GM12878 (cell line): Measurements from ENCODE around the gene RBKS. TPM values are rescaled to one million over a fixed set of nuclear protein-coding genes. Genes with fewer than 3 reads are reported as not detected.

ENCODE experiments used
- ATAC-seq: fragments of 200-7000 bp; cut with Tn5 transposase; 3 replicates; pipeline ENCODE4 v1.9.1; 2020; ENCODE audit warnings: mild to moderate bottlenecking, moderate library complexity
- BruUV-seq: library from RNA; stranded (reverse); fragments of 400-500 nt; replicated peaks from 2 replicates; lab custom pipeline; 2021; lab: Mats Ljungman, UMichigan
- CTCF ChIA-PET: fragments of 300-600 bp; sonication (Branson Sonifier 250); formaldehyde crosslinking; extraction: SDS; loops from one replicate; lab custom pipeline; 2021; ENCODE audit warnings: inconsistent platforms; lab: Yijun Ruan, JAX
- POLR2A ChIA-PET: fragments of 350-600 bp; formaldehyde crosslinking; extraction: SDS; loops from one replicate; lab custom pipeline; 2021; ENCODE audit warnings: inconsistent platforms; lab: Charles Lee
- RAD21 ChIA-PET: fragments of 300-600 bp; sonication (Branson Sonifier 250); formaldehyde crosslinking; loops from one replicate; lab custom pipeline; 2023; ENCODE audit warnings: antibody characterized with exemption; ENCODE audit not compliant: unreplicated experiment; lab: Charles Lee
- SMC1A ChIA-PET: fragments of 300-600 bp; sonication (Branson Sonifier 250); formaldehyde crosslinking; loops from one replicate; lab custom pipeline; 2023; ENCODE audit not compliant: unreplicated experiment, uncharacterized antibody; lab: Charles Lee
- DNase-seq: peaks from one replicate; pipeline ENCODE4 v3.0.0-alpha.2; 2011; ENCODE audit warnings: low read depth, low spot score
- FAIRE-seq: peaks from 3 replicates; lab custom pipeline; 2011; peaks lifted over from hg19 to GRCh38; lab: Jason Lieb, UNC
- H2AFZ ChIP-seq: 2 replicates; pipeline ENCODE4 v1.6.0; 2011; ENCODE audit warnings: low read depth, low read length, control low read depth; ENCODE audit not compliant: control insufficient read depth
- H3K27ac ChIP-seq: 2 replicates; pipeline ENCODE4 v1.5.1; 2011; ENCODE audit warnings: control low read depth; ENCODE audit not compliant: control insufficient read depth, insufficient read depth
- H3K27me3 ChIP-seq, 2 experiments: replicated peaks in 1 of 2; 2 replicates each; pipeline versions ENCODE4 v1.6.0 to v1.6.1; 2011; ENCODE audit warnings: low read length in 1 of 2; ENCODE audit not compliant: control insufficient read depth in 2 of 2, insufficient read depth in 2 of 2
- H3K36me3 ChIP-seq, 2 experiments: 2 replicates each; pipeline ENCODE4 v1.5.1; 2011; ENCODE audit warnings: low read length in 1 of 2; ENCODE audit not compliant: control insufficient read depth in 2 of 2, insufficient read depth in 2 of 2
- H3K4me1 ChIP-seq: 2 replicates; pipeline ENCODE4 v1.6.1; 2011; ENCODE audit warnings: mild to moderate bottlenecking, low read length, moderate library complexity, mixed read lengths; ENCODE audit not compliant: control insufficient read depth, insufficient read depth
- H3K4me2 ChIP-seq: 2 replicates; pipeline ENCODE4 v1.6.0; 2011; ENCODE audit warnings: control low read depth; ENCODE audit not compliant: control insufficient read depth, insufficient read depth
- H3K4me3 ChIP-seq: fragments of 200-600 bp; sonication (generic); 2 replicates; pipeline ENCODE4 v1.5.1; 2016
- H3K79me2 ChIP-seq: 2 replicates; pipeline ENCODE4 v1.6.0; 2011; ENCODE audit warnings: low read length; ENCODE audit not compliant: control insufficient read depth, insufficient read depth
- H3K9ac ChIP-seq: 2 replicates; pipeline ENCODE4 v1.8.0; 2011; ENCODE audit warnings: low read length, control low read depth, mixed read lengths; ENCODE audit not compliant: control insufficient read depth, insufficient read depth
- H3K9me3 ChIP-seq: replicated peaks from 3 replicates; pipeline ENCODE4 v1.5.1; 2011; ENCODE audit warnings: mild to moderate bottlenecking, low read length; ENCODE audit not compliant: control insufficient read depth, insufficient read depth
- H4K20me1 ChIP-seq: 2 replicates; pipeline ENCODE4 v1.6.0; 2011; ENCODE audit not compliant: control insufficient read depth, insufficient read depth
- BMI1 ChIP-seq: fragments of 450-650 bp; IDR thresholded peaks from 2 replicates; pipeline ENCODE4 v1.6.1; 2016; ENCODE audit warnings: mild to moderate bottlenecking, moderate library complexity, borderline replicate concordance
- EZH2 ChIP-seq: IDR thresholded peaks from 2 replicates; pipeline ENCODE4 v1.6.1; 2012; ENCODE audit warnings: low read depth, mild to moderate bottlenecking, control low read depth, inconsistent platforms, low read length, borderline replicate concordance; ENCODE audit not compliant: control insufficient read depth
- HCFC1 ChIP-seq: fragments of 150-350 bp; IDR thresholded peaks from 2 replicates; pipeline ENCODE4 v1.6.1; 2014; ENCODE audit warnings: low read length
- HDAC6 ChIP-seq: fragments of 200-600 bp; sonication (generic); IDR thresholded peaks from one replicate; pipeline ENCODE4 v1.8.0; 2017; ENCODE audit warnings: antibody characterized with exemption; ENCODE audit not compliant: unreplicated experiment
- MTA3 ChIP-seq: IDR thresholded peaks from 2 replicates; pipeline ENCODE4 v1.6.1; 2012; ENCODE audit warnings: low read length, inconsistent platforms, borderline replicate concordance
- RAD51 ChIP-seq: fragments of 450-650 bp; IDR thresholded peaks from 2 replicates; pipeline ENCODE4 v1.6.1; 2016; ENCODE audit warnings: moderate library complexity, mild to moderate bottlenecking, inconsistent platforms
- ZNF207 ChIP-seq: fragments of 450-650 bp; IDR thresholded peaks from 2 replicates; pipeline ENCODE4 v1.6.1; 2014; ENCODE audit warnings: antibody characterized with exemption, mild to moderate bottlenecking, borderline replicate concordance
- WGBS: methylation state at CpG from one replicate; pipeline ENCODE4 v1.1.6; 2016; ENCODE audit warnings: low lambda C conversion rate; ENCODE audit not compliant: insufficient replicate concordance, insufficient coverage; ENCODE audit errors: missing lambda C conversion rate; 5-methylcytosine and 5-hydroxymethylcytosine counted together
- in situ Hi-C: fragments of 300-500 bp; cut with MboI; formaldehyde crosslinking; loops from 9 replicates; pipeline ENCODE4 v1.14.3; 2018; ENCODE audit warnings: mixed read lengths
- intact Hi-C: fragments of 100-400 bp; cut with micrococcal nuclease; formaldehyde crosslinking; loops from one replicate; pipeline ENCODE4 v1.14.2; 2022; ENCODE audit not compliant: unreplicated experiment
- polyA plus RNA-seq, 11 experiments: library from polyadenylated mRNA; depleted of rRNA in 4 of 11; unstranded in 6 of 11; stranded (reverse) in 5 of 11; fragments of >200 nt; fragmentation: Nextera tagmentation in 4 of 11; fragmentation: Illumina TruSeq in 1 of 11; extraction: Ambion mirVana in 4 of 11; extraction: Trizol in 1 of 11; gene quantifications; 1 replicate in 1 of 11; 2 replicates in 10 of 11; pipeline versions ENCODE4 v1.2.1 to v1.2.3, GENCODE V29; 2011 to 2016; ENCODE audit warnings: inconsistent platforms in 2 of 11, missing spikeins in 2 of 11, low read depth in 1 of 11
- total RNA-seq, 4 experiments: library from RNA; depleted of rRNA in 3 of 4; stranded (reverse); fragments of >200 nt in 3 of 4; fragmentation: Illumina TruSeq in 1 of 4; extraction: Trizol in 1 of 4; gene quantifications; 2 replicates each; pipeline versions ENCODE4 v1.2.1 to v1.2.3, GENCODE V29; 2013 to 2021
- TF ChIP-seq, protein P1 (sequence below): IDR thresholded peaks from 2 replicates; pipeline ENCODE4 v1.6.1; 2011; ENCODE audit warnings: low read depth, mild to moderate bottlenecking, low read length, moderate library complexity, borderline replicate concordance; ENCODE audit errors: extremely low read depth
- TF ChIP-seq, protein P2 (sequence below): fragments of 450-650 bp; IDR thresholded peaks from 2 replicates; pipeline ENCODE4 v1.6.1; 2017; ENCODE audit warnings: mild to moderate bottlenecking
- TF ChIP-seq, protein P3 (sequence below): IDR thresholded peaks from 2 replicates; pipeline ENCODE4 v1.6.1; 2012; ENCODE audit warnings: low read depth, low read length, improper control_type of control experiment
- TF ChIP-seq, protein P4 (sequence below): fragments of 450-650 bp; formaldehyde crosslinking; IDR thresholded peaks from 2 replicates; pipeline ENCODE4 v1.5.0; 2022; ENCODE audit warnings: mild to moderate bottlenecking, missing genetic modification characterization
- TF ChIP-seq, protein P5 (sequence below): fragments of 150-350 bp; IDR thresholded peaks from 2 replicates; pipeline ENCODE4 v1.6.1; 2016; ENCODE audit warnings: low read depth, low read length

Gene RBKS
- total and polyA plus RNA-seq, 10 of the 15 experiments (the other 5 are each of a cell fraction or from before 2014, with no cell fraction given): 0.39 to 1.8 (median 1.0) TPM

DNA sequence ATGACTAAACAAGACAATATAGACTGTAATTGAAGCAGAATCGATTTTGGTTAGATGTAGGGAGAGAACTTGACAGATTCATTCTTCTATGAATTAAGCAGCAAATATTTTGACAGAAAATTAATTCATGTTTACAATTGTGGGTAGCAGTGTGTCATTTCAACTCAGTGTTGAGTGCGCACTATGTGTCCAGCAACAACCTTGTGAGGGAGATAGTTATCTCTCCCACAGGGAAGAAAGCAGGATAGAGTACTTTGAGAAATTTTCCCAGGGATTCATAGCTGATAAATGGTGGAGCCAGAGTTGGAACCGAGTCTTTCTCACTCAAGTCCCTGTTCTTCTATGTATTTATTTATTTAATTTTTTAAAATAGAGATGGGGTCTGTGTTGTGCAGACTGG is 113.5 kb downstream of the RBKS start (continued):
- TF ChIP-seq HDAC6 (no peak), HCFC1 (no peak), ZNF207 (no peak), RAD51 (no peak), MTA3 (no peak), BMI1 (no peak)
- TF ChIP-seq, protein P1, sequence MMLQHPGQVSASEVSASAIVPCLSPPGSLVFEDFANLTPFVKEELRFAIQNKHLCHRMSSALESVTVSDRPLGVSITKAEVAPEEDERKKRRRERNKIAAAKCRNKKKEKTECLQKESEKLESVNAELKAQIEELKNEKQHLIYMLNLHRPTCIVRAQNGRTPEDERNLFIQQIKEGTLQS: no peak
- TF ChIP-seq, protein P2, sequence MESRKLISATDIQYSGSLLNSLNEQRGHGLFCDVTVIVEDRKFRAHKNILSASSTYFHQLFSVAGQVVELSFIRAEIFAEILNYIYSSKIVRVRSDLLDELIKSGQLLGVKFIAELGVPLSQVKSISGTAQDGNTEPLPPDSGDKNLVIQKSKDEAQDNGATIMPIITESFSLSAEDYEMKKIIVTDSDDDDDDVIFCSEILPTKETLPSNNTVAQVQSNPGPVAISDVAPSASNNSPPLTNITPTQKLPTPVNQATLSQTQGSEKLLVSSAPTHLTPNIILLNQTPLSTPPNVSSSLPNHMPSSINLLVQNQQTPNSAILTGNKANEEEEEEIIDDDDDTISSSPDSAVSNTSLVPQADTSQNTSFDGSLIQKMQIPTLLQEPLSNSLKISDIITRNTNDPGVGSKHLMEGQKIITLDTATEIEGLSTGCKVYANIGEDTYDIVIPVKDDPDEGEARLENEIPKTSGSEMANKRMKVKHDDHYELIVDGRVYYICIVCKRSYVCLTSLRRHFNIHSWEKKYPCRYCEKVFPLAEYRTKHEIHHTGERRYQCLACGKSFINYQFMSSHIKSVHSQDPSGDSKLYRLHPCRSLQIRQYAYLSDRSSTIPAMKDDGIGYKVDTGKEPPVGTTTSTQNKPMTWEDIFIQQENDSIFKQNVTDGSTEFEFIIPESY: no peak

DNA sequence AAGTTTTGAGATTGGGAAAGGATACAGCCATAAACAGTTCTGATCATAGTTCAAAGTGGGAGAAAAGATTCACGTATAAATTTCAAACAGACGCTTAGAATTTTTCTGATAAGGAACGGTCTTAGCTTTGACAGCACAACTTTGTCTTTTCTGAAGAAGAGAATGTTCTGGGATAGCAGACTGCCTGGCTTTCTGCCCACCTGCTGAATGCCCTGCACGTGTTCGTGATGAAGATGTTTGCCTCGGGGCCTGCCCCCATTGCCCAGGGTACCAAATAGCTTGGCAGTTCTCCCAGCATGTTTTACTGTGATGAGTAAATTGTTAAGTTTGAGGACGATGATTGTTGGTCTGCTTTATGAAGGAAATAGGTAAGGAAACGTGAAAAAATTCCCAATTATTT is 114.1 kb downstream of the RBKS start:
- BruUV-seq: no TSS peak
- ChIA-PET RAD21 (no interaction called here), SMC1A (no interaction called here), CTCF (interaction anchor here (1.4 kb wide), 1 partner anchor 93 kb away, joined by 4 read pairs; no protein-coding TSS in a partner anchor), POLR2A (no interaction called here)
- no peaks in the 10 kb centered on the region for H3K36me3 ChIP-seq
- no peak overlapping the region for H3K4me3 ChIP-seq
- intact Hi-C loops: no loop called here
- H4K20me1 ChIP-seq: no peaks in the 10 kb centered on the region; the same call in 1 of the 2 replicates
- no peak overlapping the region for H3K9ac ChIP-seq
- H3K9me3 ChIP-seq: no peaks in the 10 kb centered on the region
- in situ Hi-C loops: no loop called here
- peaks cover 29% of the 10 kb centered on the region for H3K79me2 ChIP-seq
- H2AFZ ChIP-seq: no peak overlapping the region
- no peak overlapping the region for H3K27ac ChIP-seq
- no peaks in the 10 kb centered on the region for H3K4me1 ChIP-seq
- DNase-seq (no peak), ATAC-seq (no peak), FAIRE-seq (no peak)
- H3K27me3 ChIP-seq: no peaks in the 10 kb centered on the region
- 94% methylated on average over 8 of the region's 8 CpGs for WGBS
- no peak overlapping the region for H3K4me2 ChIP-seq
- TF ChIP-seq, protein P3, sequence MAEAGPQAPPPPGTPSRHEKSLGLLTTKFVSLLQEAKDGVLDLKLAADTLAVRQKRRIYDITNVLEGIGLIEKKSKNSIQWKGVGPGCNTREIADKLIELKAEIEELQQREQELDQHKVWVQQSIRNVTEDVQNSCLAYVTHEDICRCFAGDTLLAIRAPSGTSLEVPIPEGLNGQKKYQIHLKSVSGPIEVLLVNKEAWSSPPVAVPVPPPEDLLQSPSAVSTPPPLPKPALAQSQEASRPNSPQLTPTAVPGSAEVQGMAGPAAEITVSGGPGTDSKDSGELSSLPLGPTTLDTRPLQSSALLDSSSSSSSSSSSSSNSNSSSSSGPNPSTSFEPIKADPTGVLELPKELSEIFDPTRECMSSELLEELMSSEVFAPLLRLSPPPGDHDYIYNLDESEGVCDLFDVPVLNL: no peak
- TF ChIP-seq, protein P4, sequence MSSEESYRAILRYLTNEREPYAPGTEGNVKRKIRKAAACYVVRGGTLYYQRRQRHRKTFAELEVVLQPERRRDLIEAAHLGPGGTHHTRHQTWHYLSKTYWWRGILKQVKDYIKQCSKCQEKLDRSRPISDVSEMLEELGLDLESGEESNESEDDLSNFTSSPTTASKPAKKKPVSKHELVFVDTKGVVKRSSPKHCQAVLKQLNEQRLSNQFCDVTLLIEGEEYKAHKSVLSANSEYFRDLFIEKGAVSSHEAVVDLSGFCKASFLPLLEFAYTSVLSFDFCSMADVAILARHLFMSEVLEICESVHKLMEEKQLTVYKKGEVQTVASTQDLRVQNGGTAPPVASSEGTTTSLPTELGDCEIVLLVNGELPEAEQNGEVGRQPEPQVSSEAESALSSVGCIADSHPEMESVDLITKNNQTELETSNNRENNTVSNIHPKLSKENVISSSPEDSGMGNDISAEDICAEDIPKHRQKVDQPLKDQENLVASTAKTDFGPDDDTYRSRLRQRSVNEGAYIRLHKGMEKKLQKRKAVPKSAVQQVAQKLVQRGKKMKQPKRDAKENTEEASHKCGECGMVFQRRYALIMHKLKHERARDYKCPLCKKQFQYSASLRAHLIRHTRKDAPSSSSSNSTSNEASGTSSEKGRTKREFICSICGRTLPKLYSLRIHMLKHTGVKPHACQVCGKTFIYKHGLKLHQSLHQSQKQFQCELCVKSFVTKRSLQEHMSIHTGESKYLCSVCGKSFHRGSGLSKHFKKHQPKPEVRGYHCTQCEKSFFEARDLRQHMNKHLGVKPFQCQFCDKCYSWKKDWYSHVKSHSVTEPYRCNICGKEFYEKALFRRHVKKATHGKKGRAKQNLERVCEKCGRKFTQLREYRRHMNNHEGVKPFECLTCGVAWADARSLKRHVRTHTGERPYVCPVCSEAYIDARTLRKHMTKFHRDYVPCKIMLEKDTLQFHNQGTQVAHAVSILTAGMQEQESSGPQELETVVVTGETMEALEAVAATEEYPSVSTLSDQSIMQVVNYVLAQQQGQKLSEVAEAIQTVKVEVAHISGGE (CRISPR knock-in tag): no peak
- TF ChIP-seq EZH2 (no peak), HCFC1 (no peak)
- TF ChIP-seq, protein P5, sequence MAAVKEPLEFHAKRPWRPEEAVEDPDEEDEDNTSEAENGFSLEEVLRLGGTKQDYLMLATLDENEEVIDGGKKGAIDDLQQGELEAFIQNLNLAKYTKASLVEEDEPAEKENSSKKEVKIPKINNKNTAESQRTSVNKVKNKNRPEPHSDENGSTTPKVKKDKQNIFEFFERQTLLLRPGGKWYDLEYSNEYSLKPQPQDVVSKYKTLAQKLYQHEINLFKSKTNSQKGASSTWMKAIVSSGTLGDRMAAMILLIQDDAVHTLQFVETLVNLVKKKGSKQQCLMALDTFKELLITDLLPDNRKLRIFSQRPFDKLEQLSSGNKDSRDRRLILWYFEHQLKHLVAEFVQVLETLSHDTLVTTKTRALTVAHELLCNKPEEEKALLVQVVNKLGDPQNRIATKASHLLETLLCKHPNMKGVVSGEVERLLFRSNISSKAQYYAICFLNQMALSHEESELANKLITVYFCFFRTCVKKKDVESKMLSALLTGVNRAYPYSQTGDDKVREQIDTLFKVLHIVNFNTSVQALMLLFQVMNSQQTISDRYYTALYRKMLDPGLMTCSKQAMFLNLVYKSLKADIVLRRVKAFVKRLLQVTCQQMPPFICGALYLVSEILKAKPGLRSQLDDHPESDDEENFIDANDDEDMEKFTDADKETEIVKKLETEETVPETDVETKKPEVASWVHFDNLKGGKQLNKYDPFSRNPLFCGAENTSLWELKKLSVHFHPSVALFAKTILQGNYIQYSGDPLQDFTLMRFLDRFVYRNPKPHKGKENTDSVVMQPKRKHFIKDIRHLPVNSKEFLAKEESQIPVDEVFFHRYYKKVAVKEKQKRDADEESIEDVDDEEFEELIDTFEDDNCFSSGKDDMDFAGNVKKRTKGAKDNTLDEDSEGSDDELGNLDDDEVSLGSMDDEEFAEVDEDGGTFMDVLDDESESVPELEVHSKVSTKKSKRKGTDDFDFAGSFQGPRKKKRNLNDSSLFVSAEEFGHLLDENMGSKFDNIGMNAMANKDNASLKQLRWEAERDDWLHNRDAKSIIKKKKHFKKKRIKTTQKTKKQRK: no peak
